Inflammatory macrophage treated with lipopolysaccharide for 1 hour (primary cell): ENCODE data around the gene SOX13.

Experiments
- DNase-seq, 2 donors: peaks; one replicate each; pipeline ENCODE4 v3.0.0-alpha.2; 2020 to 2022

SOX13 gene

DNA sequence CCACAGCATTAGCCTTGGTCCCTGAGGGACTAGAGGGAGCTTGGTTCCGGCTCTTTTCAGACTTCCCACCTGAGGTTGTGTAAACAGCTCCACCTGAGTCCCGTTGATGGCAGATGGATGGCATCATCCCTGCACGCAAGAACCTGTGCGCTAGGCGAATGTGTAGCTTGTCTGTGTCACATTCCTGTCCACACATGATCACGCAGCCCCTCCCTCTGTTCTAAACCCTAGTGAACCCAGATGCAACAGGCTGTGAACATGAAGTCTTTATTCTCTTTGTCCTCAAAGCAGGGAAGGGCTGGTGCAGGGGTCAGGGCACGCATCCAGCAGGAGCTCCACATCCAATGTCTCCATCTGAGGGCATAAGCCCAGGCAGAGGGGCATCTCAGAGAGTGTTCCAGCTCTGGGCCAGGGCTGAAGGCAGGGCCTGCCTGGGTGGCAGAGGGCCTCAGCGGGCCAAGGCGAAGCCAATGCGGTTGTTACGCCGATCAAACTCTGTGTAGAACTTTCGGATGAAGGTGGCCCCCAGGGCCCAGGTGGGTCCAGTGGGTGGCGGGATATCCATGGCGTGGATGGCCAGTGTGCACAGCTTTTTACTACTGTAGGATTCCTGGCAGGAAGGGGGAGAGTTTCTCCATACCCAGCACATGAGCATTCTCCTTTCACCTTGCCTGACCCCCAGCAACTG lies 81.8 kb downstream of the SOX13 start:
- DNase-seq = no peak

DNA sequence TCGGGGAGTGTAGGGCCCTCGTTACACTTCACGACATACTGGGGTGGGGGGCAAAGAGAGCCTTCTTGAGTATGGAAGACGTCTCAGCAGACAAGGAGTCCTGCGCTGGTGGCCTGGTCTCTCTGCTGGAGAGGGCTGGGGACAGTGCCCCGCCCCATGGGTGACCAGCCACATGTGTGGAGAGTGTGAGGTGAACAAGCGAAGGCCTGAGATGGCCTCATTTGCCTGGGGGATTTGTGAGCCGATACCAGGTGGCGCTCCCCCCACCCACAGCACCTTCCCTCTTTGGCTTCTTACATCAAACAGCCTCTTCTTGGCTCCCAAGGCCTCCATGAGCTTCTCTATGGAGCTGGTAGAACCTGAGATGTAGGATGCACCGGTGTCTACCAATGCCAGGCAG lies 83.0 kb downstream of the SOX13 start:
- DNase-seq = no peak

DNA sequence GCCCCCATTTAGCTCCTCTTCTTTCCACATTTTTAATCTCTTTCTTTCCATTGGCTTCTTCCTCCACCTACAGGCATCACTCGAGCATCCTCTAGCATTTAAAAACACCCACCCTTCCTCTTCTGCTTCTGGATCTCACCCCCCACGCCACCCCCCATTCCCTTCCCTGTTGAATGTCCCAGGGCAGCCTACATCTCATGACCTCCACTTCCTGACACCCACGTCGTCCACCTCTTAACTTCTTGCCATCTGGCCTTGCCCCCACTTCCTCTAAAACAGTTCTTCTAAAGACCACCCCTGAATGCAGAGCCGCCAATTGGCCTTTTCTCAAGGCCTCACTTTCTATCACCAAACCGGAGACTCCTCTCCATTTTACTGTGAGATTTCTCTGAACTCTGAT lies 85.0 kb downstream of the SOX13 start:
- DNase-seq = peak; percentile 9 to 61

DNA sequence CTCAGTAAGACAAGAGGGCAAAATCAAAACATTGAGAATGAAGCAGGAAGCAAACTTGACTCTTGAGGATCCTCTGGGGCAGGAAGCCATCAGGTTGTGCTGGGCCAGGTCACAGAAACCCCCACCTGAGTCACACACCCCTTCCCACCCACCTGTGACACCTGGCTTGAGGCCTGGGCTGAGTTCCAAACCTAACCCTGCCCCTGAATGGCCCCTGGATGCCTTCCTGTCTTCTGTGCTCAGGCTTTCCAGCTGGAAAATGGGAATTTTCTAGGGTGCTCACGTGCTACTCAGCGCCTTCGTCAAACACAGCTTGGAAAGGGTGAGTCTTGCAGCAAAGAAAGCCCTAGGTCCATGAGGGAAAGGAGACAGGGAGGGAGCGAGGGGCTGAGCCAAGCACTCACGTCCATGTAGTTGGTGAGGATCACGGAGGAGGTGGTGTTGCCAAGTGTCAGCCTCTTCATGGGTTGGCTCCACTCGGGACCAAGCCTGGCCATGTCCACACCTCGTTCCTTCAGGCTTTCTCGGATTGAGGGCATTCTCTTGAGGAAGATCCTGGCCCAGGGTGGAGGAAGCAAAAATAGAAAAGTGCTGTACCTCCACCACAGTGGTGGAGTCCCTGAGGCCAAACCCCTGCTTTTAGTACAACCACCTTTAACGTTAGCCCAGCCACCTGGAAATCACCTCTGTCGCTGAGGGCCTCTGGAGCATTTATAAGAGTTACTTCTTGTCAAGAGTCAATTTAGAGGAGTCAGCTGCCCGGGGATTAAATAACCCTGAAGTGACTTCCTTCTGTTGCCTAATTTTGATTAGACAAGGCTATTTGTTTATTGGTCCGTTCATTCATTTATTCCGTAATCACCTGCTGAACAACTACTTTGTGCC lies 88.9 kb downstream of the SOX13 start:
- DNase-seq = no peak

DNA sequence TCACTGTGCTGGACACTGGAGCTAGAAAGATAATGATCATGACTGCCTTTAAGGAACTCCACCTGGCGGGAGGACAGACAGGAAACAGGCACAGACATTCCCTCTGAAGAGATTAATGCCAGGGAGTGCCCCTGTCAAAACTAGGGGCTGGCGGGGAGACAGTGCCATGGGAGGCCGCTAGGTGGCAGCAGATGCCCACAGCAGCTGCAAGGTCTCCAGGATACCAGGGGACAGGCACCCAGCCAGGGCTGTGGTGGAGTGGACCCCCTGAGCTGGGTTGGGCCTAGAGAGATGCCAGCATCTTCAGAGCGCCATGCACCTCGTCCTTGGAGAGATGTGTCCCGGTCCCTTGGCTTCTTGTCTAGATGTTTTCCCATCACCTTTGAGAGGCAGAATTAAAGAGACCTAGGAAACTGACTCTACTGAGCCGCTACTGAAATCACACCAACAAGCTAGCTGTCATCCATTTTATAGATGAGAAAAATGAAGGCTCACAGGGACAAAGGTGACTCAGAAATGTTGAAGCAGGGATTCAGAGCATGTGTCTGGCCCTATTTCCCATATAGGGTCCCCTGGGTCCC lies 89.7 kb downstream of the SOX13 start:
- peak; percentile 44 to 89 for DNase-seq

DNA sequence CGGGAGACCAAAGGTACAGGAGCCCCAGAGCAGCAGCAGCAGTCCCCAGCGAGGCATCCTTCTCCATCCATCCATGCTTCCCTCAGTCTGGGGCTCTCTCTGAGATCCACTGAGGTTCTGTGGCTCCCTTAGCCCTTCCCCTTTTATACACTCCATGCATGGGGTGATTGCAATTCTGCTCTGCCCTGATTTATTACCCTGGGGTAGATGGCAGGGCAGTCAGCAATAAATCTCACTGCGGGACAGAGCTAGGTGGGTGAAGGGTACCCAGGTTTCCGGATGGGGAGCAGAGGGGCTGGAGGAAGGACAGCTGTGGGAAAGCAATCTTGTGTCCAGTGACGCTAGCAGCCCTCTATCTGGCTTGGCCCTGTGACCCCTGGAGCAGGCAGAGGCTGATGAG lies 93.3 kb downstream of the SOX13 start, which contains the start of gene REN:
Gene REN, minus strand, starts transcription at position 119 of the 400 bp plus-strand sequence. Its CDS starts 44 bp downstream, at position 75.
- no peak for DNase-seq

DNA sequence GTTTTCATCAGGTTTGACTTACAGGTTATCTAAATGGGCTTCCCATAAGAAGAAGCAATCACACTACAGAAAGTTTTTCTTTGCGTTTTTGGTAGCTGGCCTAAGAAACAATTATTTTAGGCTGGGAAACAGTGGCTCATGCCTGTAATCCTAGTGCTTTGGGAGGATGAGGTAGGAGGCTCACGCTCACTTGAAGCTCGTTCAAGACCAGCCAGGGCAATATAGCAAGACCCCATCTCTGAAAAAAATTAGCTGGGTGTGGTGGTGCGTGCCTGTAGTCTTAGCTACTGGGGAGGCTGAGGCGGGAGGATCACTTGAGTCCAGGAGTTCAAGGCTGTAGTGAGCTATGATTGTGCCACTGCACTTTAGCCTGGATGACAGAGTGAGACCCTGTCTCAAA lies 94.8 kb downstream of the SOX13 start:
- no peak for DNase-seq

DNA sequence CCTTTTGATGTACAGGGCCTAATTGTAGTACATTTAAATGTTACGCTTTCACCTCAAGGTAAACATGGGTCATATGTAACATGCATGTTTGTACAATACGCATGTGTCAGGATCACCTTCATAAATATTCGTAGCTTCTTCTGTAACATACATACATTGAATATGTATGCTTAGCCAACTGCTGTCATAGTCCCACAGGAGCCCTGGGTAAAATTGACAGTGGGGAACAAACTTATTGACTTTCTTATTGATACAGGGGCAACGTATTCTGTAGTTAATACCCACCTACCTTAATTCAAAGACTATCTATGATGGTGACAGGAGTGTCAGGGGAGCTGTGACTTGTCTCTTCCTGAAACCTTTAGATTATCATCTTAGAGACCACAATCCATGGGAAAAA lies 96.9 kb downstream of the SOX13 start:
- DNase-seq = no peak

DNA sequence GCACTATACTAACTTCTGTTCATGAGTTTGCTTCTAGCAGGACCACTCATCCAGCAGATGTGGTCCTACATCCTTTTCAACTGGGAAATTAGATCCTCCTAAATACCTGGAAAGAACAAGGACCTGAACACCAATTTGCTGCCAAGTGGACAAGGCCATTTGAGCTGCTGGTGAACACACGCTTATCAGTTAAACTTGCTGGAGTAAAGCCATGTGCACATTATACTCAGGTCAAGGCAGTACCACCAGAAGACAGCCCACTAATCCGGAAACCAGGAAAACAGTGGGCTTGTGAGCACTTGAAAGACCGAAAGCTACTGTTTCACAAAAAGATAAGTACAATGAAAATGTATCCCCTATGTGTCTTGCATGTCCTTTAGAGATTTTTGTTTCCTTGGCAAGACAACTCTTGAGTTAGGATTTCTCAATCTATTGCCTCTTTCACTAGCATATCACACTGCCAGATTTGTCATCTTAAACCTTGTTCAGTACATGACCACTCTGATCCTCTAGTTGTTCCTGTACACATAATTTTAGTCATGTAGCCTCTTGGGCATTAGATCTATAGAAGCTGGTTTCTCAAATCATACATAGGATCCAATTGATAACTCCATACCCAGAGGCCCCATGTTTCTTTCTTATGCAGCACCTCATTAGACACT lies 97.7 kb downstream of the SOX13 start:
- DNase-seq = no peak

DNA sequence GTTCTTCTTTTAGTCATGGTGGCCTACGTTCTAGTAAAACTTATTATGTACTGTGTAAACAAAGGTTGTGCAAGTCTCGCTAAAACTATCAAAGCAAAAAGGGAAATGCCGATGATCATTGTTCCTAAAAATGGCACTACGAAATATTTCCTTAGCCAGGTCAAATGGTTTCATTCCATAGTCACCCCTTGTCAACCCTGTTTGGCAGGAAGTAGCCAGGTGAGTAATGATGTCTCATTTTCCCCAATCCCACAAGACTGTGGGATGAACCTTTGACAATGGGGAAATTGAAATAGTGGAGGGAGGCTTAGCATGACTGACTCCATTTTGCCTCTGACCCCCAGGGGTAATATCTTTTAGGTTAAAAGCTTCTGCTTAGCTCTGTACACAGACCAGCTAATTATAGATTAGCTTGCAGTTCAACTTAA lies 98.8 kb downstream of the SOX13 start:
- peak; percentile 58 to 75 for DNase-seq

DNA sequence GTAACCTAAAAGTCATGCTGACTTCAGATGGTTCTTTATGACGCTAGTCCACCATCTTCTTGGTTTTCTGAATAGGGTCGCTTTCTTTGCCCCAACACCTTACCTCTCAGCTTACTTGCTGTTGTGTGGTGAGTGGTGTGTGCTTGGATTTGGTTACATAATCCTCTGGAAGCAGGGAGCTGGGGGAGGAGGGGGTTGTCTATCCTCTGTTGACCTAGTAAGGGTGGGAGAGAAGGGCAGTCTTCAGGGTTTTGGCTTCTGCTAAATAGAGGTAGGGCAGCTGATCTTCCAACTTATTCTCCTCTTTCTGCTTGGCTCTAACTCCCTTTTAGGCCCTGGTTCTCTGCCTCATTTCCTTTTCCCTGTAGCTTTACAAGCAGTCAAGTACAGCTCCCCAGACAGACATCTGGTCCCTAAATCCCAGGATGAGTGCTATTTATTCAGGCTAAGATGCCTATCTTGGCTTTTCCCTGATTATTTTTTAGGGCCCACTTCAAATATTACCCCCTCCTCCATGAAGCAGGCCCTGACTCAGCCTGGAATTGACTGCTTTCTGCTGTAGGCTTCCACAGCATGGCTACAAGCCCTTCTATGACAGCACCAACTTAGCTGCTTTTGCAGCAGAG lies 99.6 kb downstream of the SOX13 start:
- no peak for DNase-seq

DNA sequence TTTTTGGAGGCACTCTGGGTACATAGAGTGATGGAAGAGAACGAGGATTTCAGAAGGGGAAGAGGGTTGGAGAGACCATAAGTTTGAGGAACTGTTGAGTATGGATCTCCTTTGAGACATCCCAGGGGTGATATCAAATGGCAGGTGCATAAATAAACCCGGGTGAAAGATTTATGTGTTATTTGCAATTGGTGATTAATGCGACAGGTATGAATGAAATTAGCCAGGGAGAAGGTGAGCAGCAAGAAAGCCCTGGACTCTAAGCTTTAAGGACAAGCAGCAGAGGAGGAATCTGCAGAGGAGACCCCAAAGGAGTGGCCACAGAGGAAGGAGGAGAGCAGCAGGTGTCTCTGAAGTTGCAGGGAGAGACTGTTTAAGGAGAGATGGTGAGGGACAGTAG lies 102.0 kb downstream of the SOX13 start:
- DNase-seq = no peak

DNA sequence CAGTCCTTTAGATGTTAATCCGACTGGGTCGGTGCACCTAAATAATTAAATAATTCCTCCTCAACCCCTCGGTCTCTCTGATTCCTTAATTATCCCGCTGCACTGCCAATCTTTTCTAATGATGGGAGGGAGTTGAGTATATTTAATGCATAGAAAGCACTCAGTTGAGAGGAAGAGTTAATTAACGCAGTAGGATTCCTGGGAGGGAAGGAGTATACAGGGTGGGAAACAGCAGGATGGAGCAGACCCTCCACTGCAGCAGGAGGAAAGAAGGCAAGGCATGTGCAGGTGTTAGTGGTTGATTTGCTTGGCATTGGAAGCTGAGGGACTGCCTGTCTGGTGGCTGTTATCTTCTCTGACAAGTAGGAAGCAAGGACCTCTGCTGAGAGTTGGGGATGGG lies 103.1 kb downstream of the SOX13 start:
- DNase-seq = no peak

DNA sequence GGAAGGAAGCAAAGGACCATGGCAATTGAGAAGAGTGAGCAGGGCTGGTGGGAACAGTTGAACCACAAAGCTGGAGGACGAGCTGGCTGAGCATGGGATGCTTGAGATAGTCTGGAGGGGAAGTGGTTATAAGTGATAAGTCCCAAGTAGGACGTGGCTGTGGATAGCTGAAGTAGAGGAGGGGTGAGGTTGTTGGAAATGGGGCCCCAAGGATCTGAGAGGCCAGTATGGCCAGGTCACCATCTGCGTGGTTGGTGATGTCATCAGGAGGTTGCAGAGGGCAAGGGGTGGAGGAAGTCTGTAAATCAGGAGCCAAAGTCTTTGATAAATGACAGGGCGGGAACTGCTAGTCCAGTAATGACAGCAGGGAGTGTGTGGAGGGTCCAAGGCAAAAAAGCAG lies 104.2 kb downstream of the SOX13 start:
- DNase-seq = no peak
